HG03108 (cell line): Measurements from ENCODE around the gene ALG3.

Experiments used
- ATAC-seq: cut with Tn5 transposase; IDR thresholded peaks from one replicate; pipeline ENCODE4 v1.9.1; 2021; ENCODE audit warnings: moderate library complexity; ENCODE audit not compliant: unreplicated experiment

ALG3 gene

GRCh38 chr3:184198509-184198908 lies 50.3 kb downstream of the ALG3 start:
- no peak for ATAC-seq

GRCh38 chr3:184196536-184196935 lies 52.2 kb downstream of the ALG3 start:
- no peak for ATAC-seq

- no peak for ATAC-seq
Observed at GRCh38 chr3:184193991-184194539, 54.7 kb downstream of the ALG3 start.

GRCh38 chr3:184192889-184193288 lies 55.9 kb downstream of the ALG3 start:
- ATAC-seq: no peak
